Measurements from ENCODE around the gene DPM2.

DPM2 gene

GRCh38 chr9:127930231-127931091, 7.2 kb downstream of the DPM2 start, which contains the start of gene PIP5KL1:
PIP5KL1 (minus strand) TSS chr9:127930777; CDS start chr9:127930752, 25 bp downstream.
- no peaks in the 10 kb centered on the region for H4K20me1 ChIP-seq (ENCODE audit: low read depth, low read length)
- H3K27me3 ChIP-seq (ENCODE audit: low read length) = no peaks in the 10 kb centered on the region
- peak within 1 kb of the TSS; percentile 63 for H3K4me3 ChIP-seq (ENCODE audit: insufficient read depth, low read length, poor library complexity, severe bottlenecking)
- H3K79me2 ChIP-seq (ENCODE audit: insufficient read depth, low read length) = peaks cover 2% of the 10 kb centered on the region; the same call in 1 of the 2 replicates
- TF ChIP-seq EZH2phosphoT487 (conservative IDR thresholded peaks at IDR 0.05; ENCODE audit: low read length) (no peak), CTCF (IDR thresholded peaks at IDR 0.05; ENCODE audit: insufficient read depth, low read length, poor library complexity, severe bottlenecking) (no peak)
- H3K36me3 ChIP-seq (ENCODE audit: low read length) = no peaks in the 10 kb centered on the region
- peak within 1 kb of the TSS; percentile 35 for H2AFZ ChIP-seq (ENCODE audit: low read depth, low read length, severe bottlenecking)
- no peaks in the 10 kb centered on the region for H3K9me3 ChIP-seq (ENCODE audit: insufficient read depth, low read length)
- peak within 1 kb of the TSS; percentile 24 for H3K9ac ChIP-seq (ENCODE audit: low read length)
- H3K4me2 ChIP-seq (ENCODE audit: low read depth, low read length, poor library complexity, severe bottlenecking) = peak within 1 kb of the TSS; percentile 61
- H3K9me2 ChIP-seq (replicated peaks; ENCODE audit: insufficient read depth, low read length) = no peaks in the 10 kb centered on the region
- peaks cover 3% of the 10 kb centered on the region; the same call in 1 of the 2 replicates for H3F3A ChIP-seq (ENCODE audit: insufficient read depth)
- H3K27ac ChIP-seq (ENCODE audit: low read depth, low read length) = no peak within 1 kb of the TSS

GRCh38 chr9:127929625-127929979, 8.1 kb downstream of the DPM2 start:
- Histone ChIP-seq H3K36me3 (ENCODE audit: low read length) (no peaks in the 10 kb centered on the region), H3K79me2 (ENCODE audit: insufficient read depth, low read length) (no peaks in the 10 kb centered on the region), H3K9me2 (replicated peaks; ENCODE audit: insufficient read depth, low read length) (no peaks in the 10 kb centered on the region), H3K27ac (ENCODE audit: low read depth, low read length) (no peak overlapping the region), H3K4me2 (ENCODE audit: low read depth, low read length, poor library complexity, severe bottlenecking) (no peak overlapping the region), H3K9ac (ENCODE audit: low read length) (no peak overlapping the region), H4K20me1 (ENCODE audit: low read depth, low read length) (no peaks in the 10 kb centered on the region), H3K9me3 (ENCODE audit: insufficient read depth, low read length) (no peaks in the 10 kb centered on the region), H2AFZ (ENCODE audit: low read depth, low read length, severe bottlenecking) (no peak overlapping the region), H3F3A (ENCODE audit: insufficient read depth) (peaks cover 3% of the 10 kb centered on the region; the same call in 1 of the 2 replicates), H3K4me3 (ENCODE audit: insufficient read depth, low read length, poor library complexity, severe bottlenecking) (no peak overlapping the region), H3K27me3 (ENCODE audit: low read length) (no peaks in the 10 kb centered on the region)
- no peak for TF ChIP-seq CTCF (IDR thresholded peaks at IDR 0.05; ENCODE audit: insufficient read depth, low read length, poor library complexity, severe bottlenecking)
- TF ChIP-seq EZH2phosphoT487 (conservative IDR thresholded peaks at IDR 0.05; ENCODE audit: low read length) = no peak

DNA sequence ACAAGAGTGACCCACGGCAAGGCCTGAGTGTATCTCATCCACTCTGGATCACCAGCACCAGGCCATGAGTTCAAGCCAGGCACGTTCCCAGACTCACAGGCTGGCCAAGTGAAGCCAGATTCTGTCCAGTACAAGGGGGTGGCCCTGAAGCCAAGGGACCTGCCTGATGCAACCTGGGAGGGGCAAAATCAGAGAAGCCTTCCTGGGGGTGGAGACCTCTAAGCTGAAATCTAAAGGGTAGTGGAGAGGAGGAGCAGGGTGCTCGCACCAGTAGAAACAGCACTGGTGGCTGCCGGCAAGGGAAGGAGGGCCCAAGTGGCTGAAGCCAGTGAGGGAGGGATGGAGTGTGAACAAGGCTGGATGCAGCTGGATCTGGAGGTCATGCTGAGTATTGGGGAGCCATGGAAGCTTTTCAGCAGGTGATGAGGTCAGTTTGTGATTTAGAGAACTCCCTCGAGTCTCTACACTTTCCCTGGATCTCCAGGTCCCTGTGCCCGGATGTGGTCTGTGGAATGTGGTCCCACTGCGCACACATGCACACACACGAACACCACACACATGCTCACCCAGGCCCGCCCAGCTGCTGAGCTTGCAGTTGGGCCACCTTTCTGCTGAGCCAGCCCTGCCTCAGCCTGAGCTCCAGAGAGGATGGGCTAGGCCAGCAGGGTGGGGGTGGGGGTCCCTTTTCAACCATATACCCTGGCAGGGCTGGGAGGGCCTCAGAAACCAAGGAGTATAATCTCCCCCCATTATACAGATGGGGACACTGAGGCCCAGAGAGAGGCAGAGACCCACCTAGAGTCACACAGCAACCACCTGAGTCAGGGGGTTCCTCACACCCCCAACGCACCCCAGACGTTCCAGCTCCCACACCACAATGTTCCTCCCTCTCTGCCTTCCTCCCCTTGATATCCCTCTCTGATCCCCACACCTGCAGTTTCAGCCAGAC, 8.7 kb downstream of the DPM2 start:
- Histone ChIP-seq H2AFZ (ENCODE audit: low read depth, low read length, severe bottlenecking) (no peak overlapping the region), H3F3A (ENCODE audit: insufficient read depth) (peaks cover 3% of the 10 kb centered on the region; the same call in 1 of the 2 replicates), H3K27me3 (ENCODE audit: low read length) (no peaks in the 10 kb centered on the region), H3K36me3 (ENCODE audit: low read length) (no peaks in the 10 kb centered on the region), H3K27ac (ENCODE audit: low read depth, low read length) (no peak overlapping the region), H3K9me3 (ENCODE audit: insufficient read depth, low read length) (no peaks in the 10 kb centered on the region), H3K9ac (ENCODE audit: low read length) (no peak overlapping the region), H4K20me1 (ENCODE audit: low read depth, low read length) (no peaks in the 10 kb centered on the region), H3K79me2 (ENCODE audit: insufficient read depth, low read length) (no peaks in the 10 kb centered on the region), H3K9me2 (replicated peaks; ENCODE audit: insufficient read depth, low read length) (no peaks in the 10 kb centered on the region), H3K4me2 (ENCODE audit: low read depth, low read length, poor library complexity, severe bottlenecking) (no peak overlapping the region), H3K4me3 (ENCODE audit: insufficient read depth, low read length, poor library complexity, severe bottlenecking) (no peak overlapping the region)
- no peak for TF ChIP-seq CTCF (IDR thresholded peaks at IDR 0.05; ENCODE audit: insufficient read depth, low read length, poor library complexity, severe bottlenecking)
- TF ChIP-seq EZH2phosphoT487 (conservative IDR thresholded peaks at IDR 0.05; ENCODE audit: low read length) = no peak
